H1 (cell line): ENCODE data around the gene EXOSC10. TPM values are rescaled to one million over a fixed set of nuclear protein-coding genes. Genes with fewer than 3 reads are reported as not detected.

Experiments used
- EGR1 ChIP-seq: IDR thresholded peaks from 2 replicates; pipeline ENCODE4 v1.6.1; 2011; ENCODE audit warnings: low read depth, low read length, borderline replicate concordance
- SIX5 ChIP-seq: IDR thresholded peaks from 2 replicates; pipeline ENCODE4 v1.6.1; 2011; ENCODE audit warnings: mild to moderate bottlenecking, low read depth, low read length
- polyA plus RNA-seq, 7 experiments: library from polyadenylated mRNA; depleted of rRNA in 3 of 7; stranded (reverse) in 5 of 7; unstranded in 2 of 7; fragments of >200 nt in 5 of 7; fragments of 200-250 nt in 2 of 7; gene quantifications; 1 replicate in 5 of 7; 2 replicates in 1 of 7; 4 replicates in 1 of 7; pipeline versions ENCODE4 v1.2.1 to v1.2.3, GENCODE V29; 2011 to 2013; ENCODE audit warnings: missing spikeins in 2 of 7, mixed read lengths in 2 of 7
- total RNA-seq: library from RNA; stranded (reverse); fragmentation: NEBNext Ultra II Directional; extraction: Animal tissue kit (Norgen Biotek cat#: 25700); gene quantifications from 2 replicates; pipeline ENCODE4 v1.2.1, GENCODE V29; 2021

Gene EXOSC10
- total and polyA plus RNA-seq, 2 of the 8 experiments (the other 6 are each of a cell fraction or from before 2014, with no cell fraction given), result 57.9 to 86.1 TPM

DNA sequence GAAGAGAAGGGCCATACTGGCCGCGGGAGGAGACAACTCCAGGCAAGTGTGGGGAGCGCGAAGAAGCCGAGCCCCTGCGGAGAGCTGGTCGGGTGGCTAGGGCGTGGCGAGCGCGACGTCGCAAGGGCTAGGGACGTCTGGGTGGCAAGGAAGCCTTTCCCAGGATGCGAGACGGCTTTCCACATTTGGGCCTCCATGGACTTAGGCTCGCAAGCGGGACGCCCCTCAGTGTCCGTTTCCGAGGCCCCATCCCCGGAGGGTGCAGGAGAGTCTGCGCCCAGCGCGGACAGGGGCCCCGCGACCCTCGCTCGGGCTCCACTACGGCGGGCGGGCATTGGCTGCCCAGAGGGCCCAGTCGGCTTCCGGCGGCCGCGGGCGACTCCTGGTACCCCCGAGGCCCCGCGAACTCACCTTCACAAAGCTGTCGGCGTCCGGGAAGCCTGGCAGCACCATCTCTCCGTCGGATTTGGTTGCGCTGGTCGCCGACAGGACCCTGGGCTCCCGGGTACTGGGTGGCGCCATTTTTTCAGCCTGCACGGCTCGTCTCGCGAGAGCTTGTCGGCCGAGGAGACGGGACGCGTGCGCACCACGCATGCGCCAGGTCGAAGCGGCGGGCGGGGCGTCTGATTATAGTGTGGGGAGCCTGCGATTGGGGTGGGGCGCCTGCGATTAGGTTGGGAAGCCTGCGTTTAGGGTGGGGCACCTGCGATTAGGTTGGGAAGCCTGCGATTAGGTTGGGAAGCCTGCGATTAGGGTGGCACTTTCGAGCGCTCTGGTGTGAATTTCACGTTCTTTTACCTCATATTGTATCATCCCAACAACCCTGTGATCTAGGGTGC, at the start of gene EXOSC10 (continued):
- TF ChIP-seq SIX5 (no peak), EGR1 (no peak)
